Measurements from ENCODE around the gene DDX25. TPM values are rescaled to one million over a fixed set of nuclear protein-coding genes. Genes with fewer than 3 reads are reported as not detected.

The DDX25 gene
- total and polyA plus RNA-seq, 2 of the 4 experiments (the other 2 are of a cell fraction) = under 0.01 TPM; not detected in 1

GRCh38 chr11:125892994-125893393, 11.3 kb upstream of the DDX25 start:
- no peak overlapping the region for H4K8ac ChIP-seq (ENCODE audit: low read depth in 2 of 2, low read length in 2 of 2)
- no peak overlapping the region for H2BK120ac ChIP-seq (ENCODE audit: low read depth, low read length)
- ChIA-PET CTCF (no interaction called here), POLR2A (ENCODE audit: unreplicated experiment) (no interaction called here)
- ATAC-seq (ENCODE audit: low read depth) = no peak
- H2AK5ac ChIP-seq (ENCODE audit: low read depth, low read length) = no peak overlapping the region
- in situ Hi-C loops (cut with MboI; ENCODE audit: low sequenced_read_pairs) = no loop called here
- no peak overlapping the region for H4K91ac ChIP-seq (ENCODE audit: insufficient read depth, low read depth, low read length)
- H2AFZ ChIP-seq (replicated peaks; ENCODE audit: low read length, poor library complexity) = no peak overlapping the region
- no peak overlapping the region for H3K4me3 ChIP-seq (ENCODE audit: insufficient read depth, low read depth, low read length)
- no peak overlapping the region for H2BK15ac ChIP-seq (ENCODE audit: low read depth, low read length)
- no TSS peak for BruUV-seq (replicated peaks)
- no peak for DNase-seq
- no peak overlapping the region for H3K27ac ChIP-seq (ENCODE audit: insufficient read depth, low read length)
- no peak overlapping the region for H3K56ac ChIP-seq (ENCODE audit: extremely low read depth, insufficient read depth, low read length)
- H3K9me3 ChIP-seq (ENCODE audit: control insufficient read depth, insufficient read depth, low read length) = no peaks in the 10 kb centered on the region
- no peak overlapping the region for H3K4ac ChIP-seq (ENCODE audit: low read depth, low read length)
- H3K18ac ChIP-seq (ENCODE audit: low read depth, low read length) = no peak overlapping the region; the same call in 1 of the 2 replicates
- H3K14ac ChIP-seq (replicated peaks; ENCODE audit: low read depth, low read length) = no peak overlapping the region
- peaks cover 4% of the 10 kb centered on the region for H3K4me1 ChIP-seq (ENCODE audit: control insufficient read depth, insufficient read depth, low read length)
- no peak overlapping the region for H2AK9ac ChIP-seq (replicated peaks; ENCODE audit: low read depth, low read length, poor library complexity)
- no peak overlapping the region for H2BK5ac ChIP-seq (ENCODE audit: low read depth, low read length, poor library complexity, severe bottlenecking)
- H3K9ac ChIP-seq (ENCODE audit: low read depth, low read length) = no peak overlapping the region
- peaks cover 24 to 45% of the 10 kb centered on the region in 2 experiments for H3K79me1 ChIP-seq (ENCODE audit: low read depth in 1 of 2, low read length in 2 of 2)
- H2BK20ac ChIP-seq (ENCODE audit: low read depth, low read length) = no peak overlapping the region
- intact Hi-C loops (cut with micrococcal nuclease) = no loop called here
- no peak overlapping the region for H4K5ac ChIP-seq (ENCODE audit: low read depth, low read length)
- TF ChIP-seq POLR2A (IDR thresholded peaks at IDR 0.05; ENCODE audit: low read depth, low read length) (no peak), RFX5 (IDR thresholded peaks at IDR 0.05; ENCODE audit: low read depth, low read length) (no peak), BHLHE40 (IDR thresholded peaks at IDR 0.05; ENCODE audit: low read depth, low read length) (no peak), FOS (IDR thresholded peaks at IDR 0.05; ENCODE audit: low read depth, low read length) (no peak), RAD21 (IDR thresholded peaks at IDR 0.05; ENCODE audit: low read length) (no peak), USF2 (IDR thresholded peaks at IDR 0.05; ENCODE audit: low read depth, low read length) (no peak), ELK1 (IDR thresholded peaks at IDR 0.05; ENCODE audit: borderline replicate concordance, low read depth, low read length) (no peak), CTCF (conservative IDR thresholded peaks at IDR 0.05; ENCODE audit: low read depth, low read length) (no peak), SMC3 (IDR thresholded peaks at IDR 0.05; ENCODE audit: low read depth, low read length) (no peak), MAZ (IDR thresholded peaks at IDR 0.05; ENCODE audit: borderline replicate concordance, low read depth, low read length) (no peak), RCOR1 (IDR thresholded peaks at IDR 0.05; ENCODE audit: insufficient replicate concordance, low read length) (no peak), CHD1 (IDR thresholded peaks at IDR 0.05; ENCODE audit: low read depth, low read length) (no peak)
- no peak overlapping the region for H3K23ac ChIP-seq (ENCODE audit: low read depth, low read length)
- peaks cover 6% of the 10 kb centered on the region for H3K36me3 ChIP-seq (ENCODE audit: control insufficient read depth, insufficient read depth, low read length)
- no peak overlapping the region for H3K4me2 ChIP-seq (ENCODE audit: low read depth, low read length)
- no peaks in the 10 kb centered on the region; the same call in 1 of the 2 replicates for H3K9me1 ChIP-seq (ENCODE audit: insufficient read depth, low read length)
- dilution Hi-C loops (cut with HindIII; ENCODE audit: low sequenced_read_pairs, unreplicated experiment) = no loop called here
- H3K27me3 ChIP-seq (ENCODE audit: control insufficient read depth, insufficient read depth, low read length) = no peaks in the 10 kb centered on the region
- H4K20me1 ChIP-seq (ENCODE audit: insufficient read depth, low read length) = no peaks in the 10 kb centered on the region

Data from IMR-90 (cell line).